NOMO-1 treated with DMSO at 0.1 percent for 48 hours (cell line): ENCODE measurements around the gene TSPAN3.

Source experiments
- DNase-seq: peaks from one replicate; lab custom pipeline; 2025; ENCODE audit not compliant: unreplicated experiment; lab: John Stamatoyannopoulos, UW

Gene TSPAN3

GRCh38 chr15:77025083-77025901, 45.6 kb downstream of the TSPAN3 start:
- DNase-seq = no peak

GRCh38 chr15:77024273-77025082, 46.4 kb downstream of the TSPAN3 start:
- DNase-seq = peak; percentile 23

DNA sequence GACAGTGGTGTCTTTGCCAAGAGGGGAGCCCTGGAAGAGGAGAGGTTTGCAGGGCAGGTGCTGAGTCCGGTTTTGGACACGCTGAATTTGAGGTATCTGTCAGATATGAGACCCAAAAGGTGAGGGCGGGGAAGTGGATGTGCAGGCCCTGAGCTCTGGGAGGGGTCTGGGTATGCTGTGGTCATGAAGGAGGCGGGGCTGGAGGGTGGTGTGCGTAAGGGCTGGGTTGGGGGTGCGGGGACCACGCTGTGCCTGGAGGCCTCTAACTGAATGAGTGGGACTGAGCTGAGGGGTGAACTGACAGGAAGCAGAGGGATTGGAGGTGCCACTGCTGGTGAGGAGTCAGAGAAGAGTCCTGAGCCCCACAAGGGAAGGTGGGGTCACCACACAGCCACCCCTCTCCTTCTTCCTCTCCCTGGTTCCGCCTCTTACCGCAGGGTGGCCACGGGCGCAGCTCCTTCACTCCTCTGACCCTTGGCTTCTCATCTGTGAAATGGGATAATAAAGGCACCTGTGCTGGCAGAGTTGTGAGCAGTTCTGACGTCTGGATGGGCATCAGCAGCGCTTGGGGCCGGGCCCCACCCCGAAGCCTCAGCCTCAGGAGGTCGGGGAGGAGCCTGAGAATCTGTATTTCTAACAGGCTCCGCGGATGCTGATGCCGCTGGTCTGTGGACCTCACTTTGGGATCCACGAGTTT, 47.2 kb downstream of the TSPAN3 start:
- DNase-seq = no peak

DNA sequence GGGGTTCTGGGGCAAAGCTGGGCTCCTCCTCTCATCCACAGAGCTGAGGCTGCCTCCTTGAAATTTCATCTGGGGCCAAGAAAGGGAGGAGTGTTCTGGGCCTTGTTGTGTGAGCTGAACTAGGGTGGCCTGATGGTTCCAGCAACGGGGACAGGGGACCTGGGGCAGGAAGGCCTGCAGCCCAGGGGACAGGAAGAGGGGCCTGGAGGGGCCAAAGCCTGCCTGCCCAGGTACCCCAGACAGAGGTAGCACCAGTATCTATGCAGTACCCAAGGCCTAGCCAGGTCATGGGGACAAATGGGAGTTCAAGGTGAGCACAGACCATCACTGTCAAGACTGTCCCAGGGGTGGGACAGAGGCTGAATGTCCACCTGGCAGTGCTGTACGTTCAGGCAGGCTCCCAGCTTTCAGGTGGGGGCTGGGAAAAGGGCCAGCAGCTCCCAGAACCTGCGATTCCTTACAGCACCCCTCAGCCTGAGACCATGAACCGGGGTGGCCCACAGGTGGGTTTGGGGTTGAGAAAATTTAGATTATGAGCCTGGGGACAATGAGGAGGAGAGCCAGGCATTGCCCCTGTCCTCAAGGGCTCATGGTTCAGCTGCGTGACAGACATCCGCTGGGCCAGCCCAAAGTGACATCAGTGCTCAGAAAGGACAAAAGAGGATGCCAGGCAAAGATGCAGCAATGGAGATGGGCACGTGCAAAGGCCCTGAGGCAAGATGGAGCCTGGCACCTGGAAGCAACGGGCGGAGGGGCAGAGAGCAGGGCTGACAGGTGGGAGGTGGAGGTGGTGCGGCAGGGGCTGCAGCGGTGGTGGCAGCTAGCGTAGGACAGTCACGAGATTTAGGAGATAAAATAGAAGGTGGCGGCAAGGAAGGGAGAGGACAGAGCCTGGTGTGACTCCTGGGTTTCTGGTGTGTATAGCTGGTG, 48.0 kb downstream of the TSPAN3 start:
- DNase-seq = no peak

- peak; percentile 30 for DNase-seq
These were observed 49.0 kb downstream of the TSPAN3 start for GRCh38 chr15:77021803-77022381.

- no peak for DNase-seq
These were observed 49.8 kb downstream of the TSPAN3 start for GRCh38 chr15:77021088-77021481.

GRCh38 chr15:77020348-77021087, 50.4 kb downstream of the TSPAN3 start:
- no peak for DNase-seq

DNA sequence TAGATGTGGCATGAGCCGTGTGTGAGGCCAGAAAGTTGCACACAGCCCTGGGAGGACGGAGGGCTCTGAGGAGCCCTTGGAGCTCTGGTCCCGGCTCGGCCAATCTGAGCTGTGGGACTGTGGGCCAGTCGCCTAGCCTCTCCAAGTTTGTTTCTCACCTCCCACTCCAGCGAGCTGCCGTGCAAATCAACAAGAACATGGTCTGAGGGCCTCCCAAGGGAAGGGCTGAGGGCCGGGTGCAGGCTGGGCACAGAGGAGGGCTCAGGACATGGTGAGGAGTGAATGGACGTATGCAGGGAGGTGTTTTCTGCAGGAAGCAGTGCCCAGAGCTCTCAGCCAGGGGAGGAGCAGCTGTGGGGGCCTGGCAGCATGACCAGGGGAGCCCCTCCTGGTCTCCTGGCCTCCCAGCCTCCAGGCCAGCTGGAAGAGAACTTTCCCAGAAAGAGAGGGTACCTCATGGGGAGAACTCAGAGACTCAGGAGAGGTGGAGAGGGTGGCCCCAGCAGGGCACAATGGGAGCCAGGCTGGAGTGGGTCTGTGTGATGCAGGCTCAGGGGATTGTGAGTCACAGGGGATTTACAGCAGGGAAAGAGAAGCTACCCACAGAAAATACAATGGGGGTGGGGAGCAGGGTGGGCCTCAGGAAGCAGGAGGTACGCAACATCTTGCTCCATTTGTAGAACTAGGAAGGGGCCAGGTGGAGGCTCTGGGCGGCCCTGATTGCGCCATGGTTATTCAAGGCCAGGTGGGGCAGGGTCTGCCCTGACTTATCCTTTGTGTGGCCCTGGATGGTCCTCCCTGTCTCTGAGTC, 51.2 kb downstream of the TSPAN3 start:
- no peak for DNase-seq

DNA sequence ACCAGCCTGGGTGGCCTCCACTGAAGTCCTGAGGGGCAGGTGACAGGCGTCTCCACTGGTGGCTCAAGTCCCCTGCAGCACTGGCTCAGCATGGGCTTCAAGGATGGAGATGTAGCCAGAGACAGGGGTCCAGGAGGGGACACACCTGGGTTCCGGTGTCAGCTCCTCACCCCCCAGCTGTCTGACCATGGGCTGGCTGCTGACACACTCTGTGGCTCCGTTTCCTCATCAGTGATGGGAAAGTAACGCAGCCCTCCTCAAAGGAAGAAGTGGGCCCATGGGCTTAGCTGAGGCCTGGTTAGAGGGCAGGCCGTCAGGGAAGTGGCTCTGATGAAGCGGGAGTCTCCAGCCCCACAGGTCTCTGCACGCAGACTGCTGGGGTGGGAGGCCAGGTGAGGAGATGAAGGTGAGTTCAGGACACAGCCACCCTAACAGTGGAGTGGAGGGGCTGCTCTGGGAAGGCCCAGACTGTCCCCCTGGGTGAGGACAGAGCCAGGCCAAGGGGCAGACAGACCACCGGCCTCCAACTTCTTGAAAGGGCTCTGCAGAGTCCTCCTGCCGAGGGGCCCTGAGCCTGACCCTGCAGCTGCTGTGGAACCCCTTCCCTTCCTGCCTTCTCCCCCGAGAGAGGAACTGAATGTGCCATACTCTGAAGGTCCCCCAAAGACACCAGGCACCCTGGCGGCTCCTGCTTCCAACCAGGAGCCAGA, 52.0 kb downstream of the TSPAN3 start:
- no peak for DNase-seq

GRCh38 chr15:77017761-77018720, 52.9 kb downstream of the TSPAN3 start:
- no peak for DNase-seq

GRCh38 chr15:77017091-77017660, 53.7 kb downstream of the TSPAN3 start:
- no peak for DNase-seq

DNA sequence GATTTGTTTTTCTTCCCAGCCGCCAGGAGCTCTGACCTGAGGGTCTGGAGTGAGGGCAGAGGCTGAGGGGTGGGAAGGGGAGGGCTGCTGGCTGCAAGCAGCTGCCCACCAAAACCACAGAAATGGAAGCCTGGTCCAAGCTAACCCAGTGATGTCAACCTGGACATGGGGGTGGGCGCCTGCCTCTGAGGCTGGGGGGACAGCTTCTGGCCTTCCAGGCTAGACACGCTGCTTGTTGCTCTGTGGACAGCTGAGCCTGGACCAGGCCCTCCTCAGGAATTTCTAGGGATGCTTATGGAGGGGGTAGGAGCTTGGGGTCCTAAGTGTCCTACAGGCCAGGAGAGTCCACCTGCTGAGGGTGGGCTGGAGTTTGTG, 54.6 kb downstream of the TSPAN3 start:
- no peak for DNase-seq

DNA sequence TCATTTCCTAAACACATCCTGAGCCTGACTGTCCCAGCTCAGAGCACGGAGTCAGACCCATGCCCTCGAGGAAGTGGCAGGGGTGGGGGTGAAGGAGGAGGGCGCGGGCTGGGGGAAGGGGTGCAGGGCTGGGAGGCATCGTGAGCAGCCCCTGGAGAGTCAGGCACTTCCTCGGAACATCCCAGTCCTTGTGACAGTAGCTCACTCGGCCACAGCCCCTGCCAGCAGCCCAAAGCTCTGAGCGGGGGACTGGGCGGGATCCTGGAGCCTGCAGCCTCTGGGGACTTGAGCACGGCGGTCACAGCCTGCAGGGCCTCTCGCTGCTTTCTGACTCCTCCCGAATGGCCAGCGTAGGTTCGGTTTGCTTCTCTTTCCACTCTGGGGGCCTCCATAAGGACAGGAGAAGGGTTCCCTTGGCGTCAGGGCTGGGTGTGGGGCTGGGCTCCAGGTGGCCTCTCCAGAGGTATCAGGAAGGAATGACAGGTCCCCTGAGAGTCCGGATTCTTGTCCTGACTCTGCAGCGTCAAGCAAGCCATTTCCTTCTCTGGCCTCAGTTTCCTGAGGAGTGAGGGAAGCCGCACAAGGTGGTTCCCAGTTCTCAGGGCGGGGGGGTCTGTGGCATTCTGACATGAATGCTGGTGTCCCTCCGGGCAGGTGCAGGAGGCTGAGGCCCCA, 55.1 kb downstream of the TSPAN3 start:
- DNase-seq = no peak

GRCh38 chr15:77014132-77015081, 56.5 kb downstream of the TSPAN3 start:
- peak; percentile 90 for DNase-seq

- DNase-seq = no peak
These were observed 57.2 kb downstream of the TSPAN3 start for GRCh38 chr15:77013776-77014131.
